NCI-H748 (cell line): ENCODE measurements around the gene PTS.

Experiments
- DNase-seq: peaks from one replicate; lab custom pipeline; 2025; ENCODE audit not compliant: unreplicated experiment; lab: John Stamatoyannopoulos, UW

The PTS gene

DNA sequence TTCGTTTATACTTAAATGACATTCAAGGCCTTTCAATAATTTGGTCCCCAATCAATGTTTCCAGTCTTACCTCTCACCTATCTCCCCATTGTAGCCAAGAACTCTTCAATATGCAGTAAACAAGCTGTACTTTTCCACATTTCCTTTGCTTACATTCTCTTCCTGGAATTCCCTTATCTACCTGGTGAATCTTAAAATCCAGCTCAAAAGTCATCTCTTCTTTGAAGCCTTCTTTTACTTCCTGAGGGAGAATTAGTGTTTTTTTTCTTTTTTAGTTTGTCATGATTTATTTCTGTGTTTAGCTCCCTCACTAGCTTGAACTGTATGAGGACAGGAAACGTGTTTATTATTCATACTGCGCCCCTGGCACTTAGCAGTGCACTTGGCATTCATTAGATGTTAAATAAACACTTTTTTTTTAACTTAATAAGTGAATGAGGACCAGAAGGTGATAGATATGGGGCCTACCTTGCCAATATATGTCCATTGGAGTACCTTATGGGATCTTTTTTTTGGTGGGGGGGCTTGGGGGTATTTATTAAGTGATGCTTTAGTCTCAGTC, 4.9 kb upstream of the PTS start:
- DNase-seq: no peak

DNA sequence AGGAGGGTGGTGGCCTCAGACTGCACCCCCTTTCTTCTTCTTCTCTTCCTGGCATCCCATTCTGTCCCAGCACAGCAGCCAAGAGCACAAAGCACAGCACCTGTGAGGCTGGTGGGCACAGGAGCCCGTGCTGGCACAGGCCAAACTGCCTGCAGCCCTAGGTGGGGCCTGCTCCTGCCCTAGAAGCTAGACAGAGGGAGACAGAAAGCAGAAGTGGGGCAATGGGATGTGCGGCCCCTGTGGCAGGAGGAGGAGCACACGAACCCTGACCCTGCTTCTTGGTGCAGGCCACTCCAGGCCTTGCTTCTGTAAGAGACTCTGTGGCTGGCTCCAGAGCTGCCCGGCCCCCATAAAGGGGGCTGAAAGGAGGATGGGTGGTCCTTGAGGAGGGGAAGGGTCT, 3.9 kb upstream of the PTS start:
- no peak for DNase-seq

DNA sequence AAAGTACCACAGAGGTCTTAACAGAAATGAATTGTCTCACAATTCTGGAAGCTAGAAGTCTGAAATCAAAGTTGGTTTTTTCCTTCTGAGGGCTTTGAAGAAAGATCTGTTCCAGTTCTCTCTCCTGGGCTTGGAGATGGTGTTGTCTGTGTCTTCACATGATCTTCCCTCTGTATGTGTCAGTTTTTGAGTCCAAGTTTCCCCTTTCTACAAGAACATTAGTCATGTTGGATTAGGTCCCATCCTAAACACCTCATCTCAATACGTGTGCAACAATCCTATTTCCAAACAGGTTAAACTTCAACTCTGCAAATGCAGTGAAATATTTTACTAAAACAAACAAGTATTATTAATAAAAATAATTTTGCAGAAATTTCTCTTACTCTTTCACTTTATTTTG, 3.1 kb upstream of the PTS start:
- no peak for DNase-seq

DNA sequence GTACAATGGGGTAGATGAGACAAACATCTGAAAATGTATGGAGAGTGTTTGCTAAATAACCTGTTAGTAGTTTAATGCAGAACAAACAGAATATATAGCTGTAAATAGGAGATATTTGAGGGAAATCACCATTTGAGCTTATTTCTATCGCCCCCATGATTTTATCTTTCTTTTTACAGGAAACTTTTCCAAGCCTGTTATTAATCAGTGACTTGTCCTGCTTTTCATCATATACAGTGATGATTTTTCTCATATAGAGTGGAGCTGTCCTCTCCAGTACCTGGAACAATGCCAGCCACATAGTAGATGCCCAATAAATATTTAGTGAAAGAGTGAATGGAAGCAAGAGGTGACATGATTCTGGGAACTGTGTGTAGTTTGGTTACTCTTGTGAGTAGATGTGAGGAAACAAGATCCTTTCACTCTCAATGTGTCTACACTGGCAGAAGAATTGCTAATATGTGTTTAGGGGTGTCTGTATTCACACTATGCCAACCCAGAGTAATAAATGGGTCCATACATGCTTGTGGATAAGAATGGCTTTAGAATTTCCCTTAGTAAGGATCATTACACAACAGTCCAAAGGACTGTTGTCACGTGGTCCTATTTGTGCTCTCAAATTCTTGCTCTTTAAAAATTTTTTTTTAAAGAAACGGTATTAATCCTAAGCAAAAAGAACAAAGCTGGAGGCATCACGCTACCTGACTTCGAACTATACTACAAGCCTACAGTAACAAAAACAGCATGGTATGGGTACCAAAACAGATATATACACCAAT, 2.3 kb upstream of the PTS start:
- no peak for DNase-seq

DNA sequence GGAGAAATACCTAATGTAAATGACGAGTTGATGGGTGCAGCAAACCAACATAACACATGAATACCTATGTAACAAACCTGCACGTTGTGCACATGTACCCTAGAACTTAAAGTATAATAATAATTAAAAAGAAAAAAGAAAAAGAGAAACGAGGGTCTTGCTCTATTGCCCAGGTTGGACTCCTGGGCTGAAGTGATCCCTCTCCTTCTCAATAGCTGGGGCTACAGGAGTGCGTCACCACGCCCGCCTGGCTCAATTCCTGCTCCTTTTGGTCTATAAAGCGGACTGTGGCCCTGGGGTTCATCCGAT, 521 bp upstream of the PTS start:
- DNase-seq: no peak

DNA sequence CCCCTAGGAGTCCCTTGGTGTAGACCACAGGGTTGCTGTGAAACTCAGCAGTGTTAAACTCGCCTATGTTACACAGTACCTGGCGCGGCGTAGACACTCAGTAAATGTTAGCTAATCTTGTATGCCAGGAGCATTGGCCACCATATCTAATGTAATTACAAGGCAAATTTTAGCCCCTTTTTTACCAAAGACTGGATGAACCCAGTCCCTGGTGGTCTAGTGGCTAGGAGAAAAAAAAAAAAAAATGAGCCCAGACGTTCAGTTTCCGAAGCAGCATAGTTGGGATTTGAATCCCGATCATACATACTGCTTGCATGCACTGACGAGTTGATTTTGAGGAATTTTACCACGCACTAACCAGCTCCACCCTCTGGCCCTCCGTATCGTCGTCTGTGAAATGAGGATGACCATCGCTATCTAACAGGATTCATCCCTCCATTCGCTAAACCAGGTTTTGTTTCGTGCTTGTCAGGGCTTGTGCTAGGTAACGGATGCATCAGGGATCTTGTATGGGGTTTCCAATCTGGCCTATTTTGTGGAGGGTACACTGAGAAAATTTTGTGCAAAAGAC, 688 bp downstream of the PTS start:
- DNase-seq: peak; percentile 38

DNA sequence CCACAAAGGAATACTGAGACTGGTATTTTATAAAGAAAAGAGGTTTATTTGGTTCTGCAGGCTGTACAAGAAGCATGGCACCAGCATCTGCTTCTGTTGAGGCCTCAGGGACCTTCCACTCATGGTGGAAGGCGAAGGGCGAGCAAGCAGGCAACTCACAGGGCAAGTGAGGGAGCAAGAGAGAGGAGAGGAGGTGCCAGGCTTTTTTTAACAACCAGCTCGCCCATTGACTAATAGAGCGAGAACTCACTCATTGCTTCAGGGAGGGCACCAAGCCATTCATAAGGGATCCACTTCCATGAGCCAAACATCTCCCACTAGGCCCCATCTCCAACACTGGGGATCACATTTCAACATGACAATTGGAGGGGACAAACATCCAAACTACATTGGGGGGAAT, 1.2 kb downstream of the PTS start:
- DNase-seq: no peak

DNA sequence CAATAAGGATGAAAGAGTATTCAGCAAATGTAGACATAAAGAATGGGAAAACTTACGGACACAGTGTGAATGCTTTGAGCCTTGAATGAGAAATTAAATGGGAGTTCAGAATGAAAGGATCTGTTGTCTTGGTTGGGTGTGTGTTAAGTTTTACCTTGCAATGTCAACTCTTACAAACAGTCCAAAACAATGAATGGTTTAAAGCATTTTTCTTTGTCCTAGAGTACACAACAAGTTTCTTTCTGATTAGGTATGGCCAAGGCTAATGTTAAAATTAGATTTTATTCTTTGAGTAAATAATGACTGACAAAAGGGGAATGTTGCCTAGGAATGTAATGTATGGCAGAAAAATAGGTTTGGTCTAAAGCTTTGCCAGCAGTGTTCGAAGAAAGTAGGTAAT, 2.5 kb downstream of the PTS start:
- DNase-seq: no peak

DNA sequence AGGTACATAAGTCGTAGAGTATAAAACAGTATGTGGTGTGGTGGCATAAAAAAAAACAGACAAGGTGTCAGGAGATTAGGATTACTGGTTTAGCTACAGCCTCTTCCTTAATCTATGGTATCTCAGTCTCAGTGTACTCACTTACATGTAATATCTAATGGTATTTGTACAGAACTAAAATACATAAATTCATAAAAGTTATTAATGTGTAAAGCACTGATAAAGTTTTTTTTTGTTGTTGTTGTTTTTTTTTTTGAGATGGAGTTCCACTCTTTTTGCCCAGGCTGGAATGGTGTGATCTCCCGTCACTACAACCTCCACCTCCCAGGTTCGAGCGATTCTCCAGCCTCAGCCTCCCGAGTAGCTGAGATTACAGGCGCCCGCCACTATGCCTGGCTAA, 2.9 kb downstream of the PTS start:
- no peak for DNase-seq

DNA sequence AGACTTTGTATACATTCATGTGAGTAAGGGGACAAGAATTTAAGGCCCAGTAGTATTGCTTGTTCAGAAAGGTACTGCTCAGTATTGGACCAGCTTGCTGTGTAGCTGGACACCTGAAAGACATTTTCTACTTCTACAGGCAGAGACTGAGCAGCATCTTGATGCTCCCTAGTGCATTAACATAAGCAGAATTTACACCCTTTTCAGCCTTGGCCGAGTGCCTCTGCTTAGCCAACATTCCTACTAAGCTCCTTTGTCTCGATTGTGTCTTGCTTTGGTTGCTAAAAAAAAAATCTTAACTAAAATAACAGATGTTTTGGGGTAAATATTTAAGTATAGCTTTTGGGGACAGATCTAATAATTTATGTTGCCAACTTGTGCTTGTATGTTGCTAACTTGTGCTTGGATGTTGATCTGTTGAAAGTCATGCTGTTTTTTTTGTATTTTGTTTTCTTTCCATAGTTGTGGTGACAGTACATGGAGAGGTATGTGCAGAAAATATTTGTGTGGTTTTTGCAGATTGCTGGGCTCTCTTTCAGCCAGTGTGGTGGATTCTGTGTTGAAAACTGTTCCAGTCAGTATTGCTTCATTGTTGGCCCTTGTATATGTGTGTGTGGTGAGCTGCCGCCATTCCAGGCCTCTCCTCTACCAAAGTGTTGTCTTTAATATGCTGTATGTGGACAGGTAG, 3.7 kb downstream of the PTS start:
- DNase-seq: no peak

DNA sequence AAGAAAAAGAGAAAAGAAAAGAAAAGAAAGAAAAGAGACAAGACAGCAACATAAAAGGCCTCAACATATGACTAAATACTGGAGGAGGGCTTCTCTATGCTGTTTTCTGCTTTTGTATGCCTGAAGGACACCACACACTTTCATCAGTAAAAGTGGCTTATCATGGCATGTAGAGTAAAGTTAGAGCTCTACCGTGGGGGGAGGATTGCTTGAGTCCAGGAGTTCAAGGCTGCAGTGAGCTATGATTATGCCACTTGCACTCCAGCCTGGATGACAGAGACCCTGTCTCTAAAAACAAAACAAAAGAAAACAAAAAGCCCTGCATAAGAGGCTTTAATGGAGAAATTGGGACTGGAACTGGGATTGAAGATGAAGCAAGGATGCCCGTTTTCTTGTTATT, 5.7 kb downstream of the PTS start:
- no peak for DNase-seq

DNA sequence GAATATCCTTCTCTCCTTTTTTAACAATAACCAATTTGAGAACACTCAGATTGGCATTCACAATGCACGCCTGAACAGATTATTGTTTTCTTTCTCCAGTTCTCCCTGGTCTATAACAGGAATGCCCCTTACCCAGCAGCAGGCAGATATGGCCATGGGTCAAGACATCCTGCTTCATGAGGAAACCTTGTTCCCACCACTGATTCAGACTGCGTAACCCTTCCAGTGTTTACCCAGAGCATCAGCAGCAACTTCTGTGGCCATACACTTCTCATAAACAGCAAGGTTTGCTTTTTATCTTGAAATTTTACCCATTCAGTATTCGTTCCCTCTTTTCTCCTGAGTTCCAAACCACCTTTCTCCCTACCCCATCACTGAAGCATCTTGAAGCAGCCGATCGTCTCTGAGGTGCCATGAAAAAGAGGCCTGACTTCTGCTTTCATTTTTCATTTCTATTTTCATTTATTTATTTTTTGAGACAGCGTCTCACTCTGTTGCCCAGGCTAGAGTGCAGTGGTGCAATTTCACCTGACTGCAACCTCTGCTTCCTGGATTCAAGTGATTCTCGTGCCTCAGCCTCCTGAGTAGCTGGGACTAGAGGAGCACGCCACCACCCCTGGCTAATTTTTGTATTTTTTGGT, 9.6 kb downstream of the PTS start:
- no peak for DNase-seq

DNA sequence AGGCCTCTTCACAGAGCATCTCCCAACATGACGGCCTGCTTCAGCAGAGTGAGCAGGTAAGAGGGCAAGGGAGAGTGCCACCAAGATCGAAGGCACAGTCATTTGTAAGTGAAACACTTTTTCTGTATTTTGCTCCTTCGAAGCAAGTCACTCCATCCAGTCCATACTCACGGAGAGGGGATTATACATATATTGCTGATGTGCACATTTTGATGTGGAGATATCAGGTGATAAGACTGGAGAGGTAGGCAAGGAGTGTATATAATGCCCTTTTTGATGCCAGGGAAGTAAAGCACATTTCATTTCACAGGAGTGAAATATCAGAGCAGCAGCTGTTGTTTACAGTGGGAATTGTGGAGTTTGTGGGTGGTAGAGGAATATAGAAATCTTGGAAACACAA, 11.2 kb downstream of the PTS start:
- DNase-seq: no peak

DNA sequence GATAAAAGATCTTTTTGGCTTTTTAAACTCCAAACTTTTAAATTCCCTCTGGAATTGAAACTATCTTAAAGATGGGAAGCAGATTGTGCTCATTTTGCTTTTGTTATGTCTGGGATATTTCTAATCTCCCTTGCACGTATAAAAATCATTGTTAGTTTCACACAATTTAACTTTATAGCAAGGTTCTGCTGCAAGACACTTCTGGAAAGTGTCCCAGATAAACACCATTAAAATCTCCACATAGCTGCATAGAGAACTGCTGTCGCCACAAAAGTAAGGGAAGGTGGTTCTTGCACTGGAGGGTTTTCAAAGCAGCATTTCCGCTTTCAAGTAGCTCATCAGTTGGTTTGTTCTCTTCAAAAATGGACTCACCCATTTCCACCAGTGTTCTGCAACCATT, 11.8 kb downstream of the PTS start:
- no peak for DNase-seq

DNA sequence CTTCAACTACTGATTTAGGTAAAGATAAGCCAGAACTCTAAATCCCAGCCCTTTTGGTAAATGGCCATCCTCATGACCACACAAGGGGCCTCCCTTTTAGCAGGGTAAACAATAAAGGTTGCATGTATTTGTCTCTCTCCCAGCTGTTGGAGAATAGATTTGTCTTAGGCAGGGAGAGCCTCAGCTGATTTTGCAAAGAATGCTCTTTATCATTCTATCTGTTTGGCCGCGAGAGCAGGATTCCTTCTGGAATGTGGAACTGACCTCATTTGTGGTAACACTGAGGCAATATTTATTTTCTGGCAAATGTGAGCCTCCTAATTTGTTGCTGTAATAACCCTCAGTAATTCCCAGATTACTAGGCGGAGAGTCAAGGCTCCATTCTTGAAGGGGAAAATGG, 15.3 kb downstream of the PTS start:
- no peak for DNase-seq

DNA sequence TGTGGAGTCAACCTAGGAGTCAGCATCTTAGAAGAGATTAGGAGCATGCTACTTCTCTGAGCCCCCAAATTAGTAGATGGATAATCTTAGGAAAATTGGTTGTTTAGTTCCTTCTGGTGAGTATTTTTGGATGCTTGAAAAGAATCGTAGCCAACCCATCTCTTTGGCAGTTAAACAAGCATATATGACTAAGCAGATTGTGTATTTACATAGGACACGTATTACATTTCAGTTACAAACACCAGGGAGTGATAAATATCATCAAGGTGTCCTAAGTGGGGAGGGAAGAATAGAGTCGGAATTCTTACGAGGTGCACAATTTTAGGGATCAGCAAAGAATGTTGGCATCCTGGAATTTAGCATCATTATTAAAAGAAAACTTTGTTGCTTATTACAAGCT, 21.0 kb downstream of the PTS start:
- no peak for DNase-seq

DNA sequence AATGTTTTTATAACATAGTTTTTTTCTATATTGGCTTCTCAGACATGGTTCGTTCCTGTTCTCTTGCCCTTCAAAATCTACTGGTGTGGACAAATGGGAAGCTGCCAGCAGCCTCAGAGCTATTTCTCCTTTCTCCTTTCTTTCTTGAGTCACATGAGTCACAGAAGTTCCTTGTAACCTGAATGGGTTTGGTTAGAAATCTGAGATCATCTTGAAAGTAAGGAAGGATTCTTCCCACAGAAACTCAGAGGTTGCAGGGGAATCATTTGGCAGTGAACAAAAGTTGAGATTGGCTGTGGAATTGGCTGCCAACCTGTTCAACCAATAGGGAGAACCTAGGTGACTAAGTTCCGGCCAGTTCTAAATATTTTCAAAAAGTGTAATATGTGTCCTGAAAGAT, 22.0 kb downstream of the PTS start:
- DNase-seq: no peak

DNA sequence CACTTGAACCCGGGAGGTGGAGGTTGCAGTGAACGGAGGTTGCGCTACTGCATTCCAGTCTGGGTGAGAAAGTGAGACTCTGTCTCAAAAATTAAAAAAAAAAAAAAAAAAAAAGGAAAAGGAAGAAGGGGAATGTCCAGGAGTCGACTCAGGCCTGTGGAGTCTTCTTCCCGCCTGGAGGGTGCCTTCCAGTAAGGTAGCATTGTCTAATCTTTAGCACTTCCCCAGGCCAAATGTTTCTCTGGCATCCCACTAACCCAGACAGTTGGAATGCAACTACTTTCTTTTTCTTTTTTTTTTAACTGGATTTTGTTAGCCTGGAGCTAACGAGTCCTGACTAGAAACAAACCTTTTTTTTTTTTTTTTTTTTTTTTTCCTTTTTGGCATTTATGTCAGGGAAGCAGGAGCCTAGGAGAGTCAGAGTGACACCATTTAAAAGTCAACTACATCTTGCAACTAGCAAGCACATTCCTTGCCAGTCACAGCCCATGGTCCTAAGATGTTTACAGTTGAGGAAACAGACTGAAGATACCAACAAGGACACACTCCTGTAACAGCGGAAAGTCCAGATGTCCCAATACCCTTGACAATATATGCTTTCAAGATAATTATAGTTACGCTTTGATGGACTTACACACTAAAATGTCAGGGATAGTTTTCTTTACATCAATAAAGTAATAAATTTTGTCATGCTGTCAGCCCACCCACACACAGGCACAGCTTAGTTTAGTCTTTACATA, 23.8 kb downstream of the PTS start:
- no peak for DNase-seq

DNA sequence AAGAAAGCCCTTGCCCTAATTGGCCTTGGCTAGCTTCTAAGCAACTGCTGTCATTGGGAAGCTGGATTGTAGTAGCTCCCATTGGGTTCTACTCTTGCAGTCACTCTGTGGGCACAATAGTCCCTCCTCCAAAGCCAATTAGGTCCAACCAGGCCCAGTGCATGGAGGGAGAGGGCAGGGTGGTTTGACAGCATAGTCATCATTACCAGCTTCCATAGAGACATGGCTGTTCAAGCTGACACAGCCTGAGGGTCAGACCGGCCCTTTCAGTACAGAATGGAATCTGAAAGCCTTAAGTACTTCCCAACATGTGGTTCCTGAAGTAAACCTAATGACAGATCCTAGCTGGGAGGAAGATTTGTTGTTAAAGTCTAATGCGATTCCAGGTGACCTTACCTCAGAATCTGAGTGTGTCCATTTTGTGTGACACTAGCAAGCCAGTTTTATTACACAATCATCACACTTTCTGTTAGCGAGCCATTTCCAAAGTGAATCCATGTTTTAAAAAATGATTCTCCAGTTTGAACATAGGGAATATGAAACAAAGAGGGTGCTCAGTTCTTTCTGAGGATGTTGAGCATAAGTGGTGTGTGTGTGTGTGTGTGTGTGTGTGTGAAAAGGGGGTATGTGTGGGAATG, 27.5 kb downstream of the PTS start:
- DNase-seq: no peak

DNA sequence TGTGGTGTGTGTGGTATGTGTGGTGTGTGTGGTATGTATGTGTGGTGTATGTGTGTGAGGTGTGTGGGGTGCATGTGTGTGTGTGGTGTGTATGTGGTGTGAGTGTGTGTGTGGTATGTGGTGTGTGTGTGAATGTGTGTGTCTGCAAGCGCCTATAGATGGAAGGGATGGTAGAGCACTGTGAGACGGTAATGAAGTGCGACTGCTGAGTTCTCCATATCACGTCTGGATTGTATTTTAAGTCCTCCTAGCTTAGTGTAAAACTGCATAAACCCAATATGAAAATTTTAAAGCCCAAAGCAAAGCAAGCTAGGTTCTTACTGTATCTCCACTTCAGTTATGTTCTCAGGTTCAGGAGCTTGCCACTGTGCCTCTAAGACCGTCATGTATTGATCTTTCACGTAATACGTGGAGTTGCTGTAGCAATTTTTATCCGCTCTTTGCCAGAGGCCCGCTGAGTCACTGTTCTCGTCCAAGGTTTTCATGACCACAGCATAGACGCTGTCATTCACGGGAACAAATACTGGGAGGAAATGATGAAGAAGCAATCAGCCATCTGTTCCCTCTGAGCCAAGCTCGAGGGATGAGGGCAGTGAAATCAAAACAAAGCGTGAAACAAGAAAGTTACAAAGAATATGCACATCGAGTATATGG, 29.0 kb downstream of the PTS start:
- DNase-seq: peak; percentile 6
